ENCODE results near the gene BPIFB4. TPM values are rescaled to one million over a fixed set of nuclear protein-coding genes. Genes with fewer than 3 reads are reported as not detected.
"Not testable (repeated sequence)": the region's sequence is repeated elsewhere in the genome, so short reads cannot be mapped to it uniquely, and the experiment has no call there.

The BPIFB4 gene
- total and polyA plus RNA-seq, 2 donors from 2014 or later: not detected

- H3K27me3 ChIP-seq (ENCODE audit: control insufficient read depth, insufficient read depth, low read length); intact Hi-C loops (cut with DNase I); H3K27ac ChIP-seq (ENCODE audit: low read depth in 2 of 2, low read length in 2 of 2); FAIRE-seq; H3K4me1 ChIP-seq (ENCODE audit: control insufficient read depth in 2 of 3, insufficient read depth in 2 of 3, low read depth in 1 of 3, low read length in 3 of 3); H3K9me3 ChIP-seq (ENCODE audit: control insufficient read depth in 2 of 3, insufficient read depth in 1 of 3, low read length in 3 of 3); H3K4me3 ChIP-seq (ENCODE audit: low read length in 3 of 3); H3K9ac ChIP-seq (ENCODE audit: low read length in 3 of 3); H3K36me3 ChIP-seq (ENCODE audit: control insufficient read depth in 2 of 3, insufficient read depth in 3 of 3, low read length in 3 of 3): not testable (repeated sequence)
- TF ChIP-seq CTCF (IDR thresholded peaks at IDR 0.05; ENCODE audit: borderline replicate concordance, extremely low read depth, insufficient read depth): peak; percentile 59
- DNase-seq: peak in 4 of 5 donors; percentile 48 to 74 (median 64)
These were observed 16.6 kb downstream of the BPIFB4 start for GRCh38 chr20:33095902-33096584.

- FAIRE-seq (no peak), DNase-seq (no peak)
- Histone ChIP-seq H3K4me3 (ENCODE audit: low read length in 3 of 3) (no peak overlapping the region), H3K4me1 (ENCODE audit: control insufficient read depth in 2 of 3, insufficient read depth in 2 of 3, low read depth in 1 of 3, low read length in 3 of 3) (no peaks in the 10 kb centered on the region), H3K9ac (ENCODE audit: low read length in 3 of 3) (no peak overlapping the region), H3K27me3 (ENCODE audit: control insufficient read depth, insufficient read depth, low read length) (no peaks in the 10 kb centered on the region), H3K9me3 (ENCODE audit: control insufficient read depth in 2 of 3, insufficient read depth in 1 of 3, low read length in 3 of 3) (no peaks in the 10 kb centered on the region), H3K36me3 (ENCODE audit: control insufficient read depth in 2 of 3, insufficient read depth in 3 of 3, low read length in 3 of 3) (no peaks in the 10 kb centered on the region), H3K27ac (ENCODE audit: low read depth in 2 of 2, low read length in 2 of 2) (no peak overlapping the region)
- intact Hi-C loops (cut with DNase I): no loop called here
- TF ChIP-seq CTCF (IDR thresholded peaks at IDR 0.05; ENCODE audit: borderline replicate concordance, extremely low read depth, insufficient read depth): no peak
These were observed 17.6 kb downstream of the BPIFB4 start for GRCh38 chr20:33097001-33097400.

GRCh38 chr20:33099843-33100538, 20.5 kb downstream of the BPIFB4 start:
- Histone ChIP-seq H3K4me3 (ENCODE audit: low read length in 3 of 3) (no peak overlapping the region), H3K9ac (ENCODE audit: low read length in 3 of 3) (no peak overlapping the region), H3K9me3 (ENCODE audit: control insufficient read depth in 2 of 3, insufficient read depth in 1 of 3, low read length in 3 of 3) (no peaks in the 10 kb centered on the region), H3K4me1 (ENCODE audit: control insufficient read depth in 2 of 3, insufficient read depth in 2 of 3, low read depth in 1 of 3, low read length in 3 of 3) (no peaks in the 10 kb centered on the region), H3K27me3 (ENCODE audit: control insufficient read depth, insufficient read depth, low read length) (no peaks in the 10 kb centered on the region), H3K36me3 (ENCODE audit: control insufficient read depth in 2 of 3, insufficient read depth in 3 of 3, low read length in 3 of 3) (no peaks in the 10 kb centered on the region), H3K27ac (ENCODE audit: low read depth in 2 of 2, low read length in 2 of 2) (no peak overlapping the region)
- no peak for TF ChIP-seq CTCF (IDR thresholded peaks at IDR 0.05; ENCODE audit: borderline replicate concordance, extremely low read depth, insufficient read depth)
- no peak for FAIRE-seq
- intact Hi-C loops (cut with DNase I): no loop called here
- no peak for DNase-seq
